ENCODE results near the gene QRFP.

The QRFP gene

DNA sequence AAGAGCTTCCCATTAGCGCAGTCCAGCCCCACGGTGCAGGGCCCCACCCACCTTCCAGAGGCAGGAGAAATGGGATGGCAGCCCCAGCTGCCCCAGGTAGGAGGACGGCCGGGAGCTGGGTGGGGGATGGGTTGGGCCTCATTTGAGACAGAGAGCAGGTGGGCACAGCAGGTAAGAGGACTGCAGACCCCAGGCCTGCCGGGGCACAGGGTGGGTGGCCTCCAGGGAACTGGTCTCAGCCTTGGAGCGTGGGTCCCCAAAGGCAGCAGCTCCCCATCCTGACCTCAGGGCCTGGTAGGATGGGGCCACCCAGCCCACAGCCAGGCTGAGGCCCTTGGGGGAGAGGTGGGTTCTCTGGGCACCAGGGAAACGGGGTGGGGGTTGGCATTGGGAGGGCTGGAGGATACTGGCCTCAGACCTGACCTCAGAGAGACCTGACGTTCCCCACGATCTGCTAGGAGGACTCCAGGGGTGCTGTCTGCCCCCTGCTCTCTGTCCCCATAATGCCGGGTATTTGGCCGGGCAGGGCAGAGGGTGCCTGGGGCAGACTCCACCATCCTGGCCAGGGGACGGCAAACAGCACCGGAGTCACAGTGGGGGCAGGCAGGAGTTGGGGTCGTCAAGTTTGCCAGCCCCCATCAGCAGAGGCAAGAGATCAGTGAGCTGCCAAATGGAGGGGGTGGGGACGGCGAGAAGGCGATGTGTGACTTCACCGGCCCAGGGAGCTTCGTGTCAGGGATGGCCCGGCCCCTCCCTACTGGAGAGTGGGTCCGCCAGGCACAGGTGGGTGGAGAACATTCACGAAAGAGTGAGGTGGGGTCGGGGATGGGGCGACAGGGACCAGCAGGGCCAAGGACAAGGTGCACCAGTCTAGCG is 6.8 kb upstream of the QRFP start:
- DNase-seq, result no peak

DNA sequence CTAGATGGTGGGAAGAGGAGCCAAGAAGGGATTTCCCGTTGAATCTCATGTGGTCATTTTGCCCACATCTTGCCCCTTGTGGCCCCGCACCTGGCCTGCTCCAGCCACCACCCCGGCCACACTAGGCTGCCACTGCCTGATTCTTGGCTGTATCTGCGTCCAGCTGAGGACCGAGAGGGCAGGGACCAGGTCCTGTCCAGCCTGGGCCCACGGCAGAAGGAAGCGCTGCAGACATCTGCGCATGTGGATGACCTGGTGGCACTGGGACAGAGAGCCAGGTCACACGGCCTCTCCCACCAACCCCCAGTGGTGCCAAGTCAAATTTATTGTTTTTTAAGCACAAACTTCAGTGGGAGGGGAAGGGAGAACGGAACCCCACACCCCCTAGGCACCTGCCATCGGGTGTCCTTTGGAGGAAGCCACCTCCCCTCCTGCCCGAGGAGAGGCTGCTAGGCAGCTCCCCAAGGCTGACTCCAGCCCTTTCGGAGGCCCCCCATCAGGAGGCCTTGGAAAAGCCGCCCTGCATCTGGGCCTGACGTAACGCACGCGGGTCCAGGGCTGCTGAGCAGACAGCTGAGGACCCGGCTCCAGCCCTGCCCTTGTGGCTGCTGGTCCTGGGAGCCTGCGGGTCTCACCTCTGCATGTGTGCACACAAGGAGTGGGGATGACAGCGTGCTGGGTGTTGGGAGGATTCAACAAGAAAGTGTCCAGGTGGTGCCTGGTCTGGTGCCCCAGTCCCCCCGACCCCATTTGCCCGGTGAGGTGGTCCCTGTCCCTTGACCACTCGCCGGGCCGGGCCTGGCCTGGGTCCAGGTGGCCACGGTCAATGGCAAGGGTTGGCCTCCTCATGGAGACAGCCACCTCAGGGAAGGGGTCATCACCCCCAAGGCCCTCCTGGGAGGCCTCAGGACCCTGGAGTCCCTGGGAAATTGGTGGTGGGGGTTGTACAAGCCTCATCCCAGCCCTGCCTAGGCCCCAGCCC is 5.9 kb upstream of the QRFP start:
- DNase-seq, result no peak

DNA sequence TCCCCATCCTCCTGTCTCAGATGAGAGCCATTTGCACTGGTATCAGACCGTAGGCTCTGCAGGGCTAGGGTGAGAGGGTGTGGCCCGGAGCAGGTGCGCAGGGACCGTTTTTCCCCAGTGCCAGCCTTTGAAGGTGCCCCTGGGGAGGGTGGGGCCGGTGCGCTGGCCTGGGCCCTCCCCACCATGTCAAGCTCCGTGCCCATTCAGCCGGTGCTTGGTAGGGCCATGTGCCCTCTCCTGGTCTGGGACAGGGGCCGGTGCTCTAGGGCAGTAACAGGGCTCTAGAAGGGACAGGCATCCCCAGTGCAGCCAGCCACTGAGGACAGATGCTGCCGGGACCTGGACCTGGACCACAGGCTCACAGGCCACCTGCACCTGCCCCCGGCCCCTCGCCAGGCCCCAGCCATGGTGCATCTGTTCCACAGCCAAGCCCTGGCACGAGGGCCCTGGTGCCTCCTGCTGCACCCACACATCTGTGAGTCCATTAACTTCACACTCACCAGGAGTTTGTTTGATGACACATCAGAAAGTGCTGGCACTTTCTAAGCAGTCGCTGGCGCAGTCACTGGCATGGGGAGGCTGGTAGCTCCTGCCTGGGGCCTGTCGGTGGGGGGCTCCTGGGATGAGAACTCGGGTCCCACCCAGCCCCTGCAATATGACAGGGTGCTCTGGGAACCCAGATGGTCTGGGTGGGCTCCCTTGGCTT is 5.0 kb upstream of the QRFP start:
- DNase-seq, result no peak

DNA sequence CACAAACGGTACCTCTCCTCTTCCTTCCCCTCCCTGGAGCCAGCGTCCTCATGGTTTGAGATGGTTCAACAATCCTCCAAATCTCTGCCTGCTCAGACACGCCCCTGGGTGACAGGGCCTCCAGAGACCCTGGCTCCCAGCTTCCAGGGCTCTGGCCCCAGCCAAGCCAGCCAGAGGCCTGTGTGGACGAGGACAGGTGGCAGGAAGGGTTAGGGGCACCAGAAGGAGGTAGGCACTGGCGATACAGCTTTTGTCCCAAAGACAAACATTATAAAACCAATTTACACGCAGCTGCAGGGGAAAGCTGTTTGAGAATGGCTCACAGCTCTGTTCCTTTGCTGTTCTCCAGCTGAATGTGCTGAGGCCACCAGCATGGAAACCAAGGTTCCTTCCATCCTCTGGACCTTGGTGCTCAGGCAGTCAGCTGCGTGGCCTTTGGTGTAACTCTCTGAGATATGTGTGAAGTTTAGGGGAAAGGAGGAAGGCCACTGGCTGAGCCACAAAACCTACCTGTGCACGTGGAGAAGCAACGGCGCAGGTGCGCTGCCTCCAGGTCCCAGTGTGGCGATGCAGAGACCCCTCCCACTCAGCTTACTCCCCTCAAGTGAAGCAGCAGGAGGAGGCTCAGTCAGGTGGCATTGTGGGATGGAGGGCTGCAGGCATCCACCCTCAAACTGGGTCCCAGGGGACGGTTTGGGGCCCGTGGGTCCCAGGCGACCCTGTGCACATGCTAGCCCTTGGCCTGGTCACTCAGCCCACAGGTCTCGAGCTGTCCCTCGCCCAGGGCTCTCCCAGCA is 4.3 kb upstream of the QRFP start:
- DNase-seq, result no peak

DNA sequence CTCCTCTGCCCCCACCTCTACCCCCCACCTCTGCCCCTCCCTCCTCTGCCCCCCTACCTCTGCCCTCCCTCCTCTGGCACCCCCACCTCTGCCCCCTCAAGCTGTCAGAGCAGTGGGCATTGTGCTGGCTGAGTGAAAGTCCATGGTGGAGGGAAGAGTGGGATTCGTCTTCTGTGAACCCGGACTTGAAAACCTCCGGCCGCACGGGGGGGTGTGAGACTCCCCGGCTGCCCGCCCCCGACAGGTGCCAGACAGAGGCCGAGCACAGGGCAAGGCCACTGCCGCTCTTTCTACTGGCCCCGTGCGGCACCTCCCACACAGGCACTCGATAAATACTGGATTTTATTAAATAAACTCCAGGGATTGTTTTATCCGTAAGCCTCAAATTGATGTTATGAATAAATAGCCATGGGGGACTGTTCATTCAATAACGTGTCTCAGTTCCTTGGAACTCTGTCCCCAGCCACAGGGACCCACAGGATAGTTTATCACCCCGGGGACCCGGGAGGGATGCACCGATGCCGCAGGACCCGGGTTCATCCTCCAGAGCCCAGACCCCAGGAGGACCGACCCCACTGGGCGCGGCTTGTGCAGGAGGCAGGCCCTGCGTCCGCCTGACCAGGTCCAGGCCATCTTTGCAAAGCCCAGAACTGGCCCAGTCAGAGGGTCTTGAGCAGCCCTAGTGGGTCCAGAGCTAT is 2.6 kb upstream of the QRFP start:
- DNase-seq, result no peak

DNA sequence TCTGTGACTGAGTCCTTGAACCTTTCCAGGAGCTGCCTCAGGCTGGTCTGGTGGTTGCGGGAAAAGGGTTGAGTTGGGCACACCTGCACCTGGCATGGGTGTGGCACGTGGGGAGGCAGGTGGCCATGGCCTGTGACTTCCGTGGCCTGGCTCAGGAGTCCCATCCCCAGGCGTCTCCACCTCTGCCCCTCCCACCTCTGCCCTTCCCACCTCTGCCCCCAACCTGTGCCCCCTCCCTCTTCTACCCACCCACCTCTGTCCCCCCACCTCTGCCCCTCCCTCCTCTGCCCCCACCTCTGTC is 1.9 kb upstream of the QRFP start:
- no peak for DNase-seq

DNA sequence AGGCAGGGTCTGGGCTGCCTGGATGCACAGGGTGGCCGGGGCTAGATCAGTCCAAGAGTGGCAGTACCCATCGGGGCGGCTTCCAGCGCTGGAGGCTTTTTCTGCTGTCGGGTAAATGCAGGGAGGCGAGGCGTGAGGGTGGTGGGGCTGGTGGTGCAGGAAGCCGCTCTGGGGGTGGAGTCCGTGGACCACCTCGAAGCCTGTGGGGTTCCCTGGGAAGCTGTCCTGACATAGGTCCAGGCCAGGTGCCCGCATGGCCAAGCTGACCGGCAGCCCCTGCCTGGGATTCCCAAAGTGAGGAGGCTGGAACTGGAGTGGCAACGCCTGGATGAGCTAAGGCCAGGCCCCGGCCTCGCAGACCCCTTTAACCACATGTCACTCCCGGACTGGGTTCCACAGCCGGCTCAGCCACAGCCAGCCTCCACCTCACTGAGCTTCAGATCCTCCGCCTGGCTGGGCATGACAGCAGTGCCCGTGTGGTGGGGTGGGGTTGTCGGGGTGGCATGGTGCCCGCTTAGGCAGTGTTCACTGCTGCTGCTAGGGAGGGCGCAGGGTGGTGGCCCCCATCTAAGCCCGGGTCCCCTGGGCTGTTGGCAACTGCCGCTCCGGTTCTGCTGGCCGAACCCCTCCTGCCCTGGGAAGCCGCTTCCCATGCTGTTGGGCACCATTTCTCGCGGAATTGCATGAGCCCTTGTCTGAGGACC is 1.4 kb upstream of the QRFP start:
- DNase-seq, result no peak

DNA sequence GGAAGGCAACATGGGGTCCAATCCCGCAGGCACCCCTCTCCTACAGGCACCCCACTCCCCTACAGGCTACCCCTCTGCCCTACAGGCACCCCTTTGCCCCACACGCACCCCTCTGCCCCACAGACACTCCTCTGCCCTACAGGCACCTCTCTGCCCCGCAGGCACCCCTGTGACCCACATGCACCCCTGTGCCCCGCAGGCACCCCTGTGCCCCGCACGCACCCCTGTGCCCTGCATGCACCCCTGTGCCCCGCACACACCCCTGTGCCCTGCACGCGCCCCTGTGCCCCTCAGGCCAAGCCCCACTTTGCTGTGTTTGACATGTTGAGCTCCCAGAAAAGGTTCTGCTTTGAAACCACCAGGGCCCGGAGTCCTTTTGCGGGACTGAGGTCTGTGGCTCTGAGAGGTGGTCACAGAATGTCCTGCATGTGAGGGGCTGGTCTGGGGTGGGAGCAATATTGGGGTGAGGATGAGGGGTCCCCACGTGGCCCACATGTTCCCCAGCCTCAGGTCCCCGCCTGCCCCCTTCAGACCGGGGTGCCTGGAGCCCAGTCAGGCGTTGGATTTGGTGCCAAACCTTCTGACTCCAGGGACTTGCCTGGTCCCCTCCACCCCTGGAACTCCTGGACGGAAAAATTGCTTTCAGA is 616 bp upstream of the QRFP start:
- DNase-seq, result no peak

DNA sequence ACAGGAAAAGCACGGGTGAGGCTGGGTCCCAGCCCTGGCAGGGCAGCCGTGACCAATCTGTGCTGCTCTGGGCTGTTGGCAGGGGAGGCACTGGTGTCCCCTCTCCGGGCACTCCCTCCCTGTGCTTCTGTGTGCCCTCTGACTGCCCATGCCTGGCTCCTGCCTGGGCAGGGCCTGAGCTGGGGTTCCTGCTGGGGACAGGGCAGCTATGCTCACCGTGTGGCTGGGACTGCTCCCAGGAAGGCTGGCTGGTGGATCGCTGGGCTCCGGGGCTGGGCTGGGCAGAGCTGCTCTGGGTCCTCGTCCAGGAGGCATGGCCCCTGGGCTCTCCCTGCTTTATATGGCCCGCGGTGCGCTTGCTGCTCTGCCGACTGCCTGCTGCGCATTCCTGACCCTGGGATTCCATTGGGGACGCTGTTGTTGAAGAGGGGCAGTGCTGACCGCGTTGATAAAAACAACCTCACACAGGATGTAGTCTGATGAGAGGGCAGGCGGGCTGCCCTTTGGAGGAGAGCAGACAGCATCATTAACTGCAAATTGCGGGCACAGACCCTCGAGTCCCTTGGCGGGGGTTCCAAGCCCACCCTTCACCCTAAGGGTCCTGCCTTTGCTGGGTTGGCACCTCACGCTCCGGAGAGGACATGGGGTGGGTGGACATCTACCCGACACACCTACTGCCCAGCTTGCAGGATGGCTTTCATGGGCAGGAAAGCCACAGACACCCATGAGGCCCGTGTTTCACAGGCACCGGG is 955 bp downstream of the QRFP start:
- DNase-seq, result no peak

DNA sequence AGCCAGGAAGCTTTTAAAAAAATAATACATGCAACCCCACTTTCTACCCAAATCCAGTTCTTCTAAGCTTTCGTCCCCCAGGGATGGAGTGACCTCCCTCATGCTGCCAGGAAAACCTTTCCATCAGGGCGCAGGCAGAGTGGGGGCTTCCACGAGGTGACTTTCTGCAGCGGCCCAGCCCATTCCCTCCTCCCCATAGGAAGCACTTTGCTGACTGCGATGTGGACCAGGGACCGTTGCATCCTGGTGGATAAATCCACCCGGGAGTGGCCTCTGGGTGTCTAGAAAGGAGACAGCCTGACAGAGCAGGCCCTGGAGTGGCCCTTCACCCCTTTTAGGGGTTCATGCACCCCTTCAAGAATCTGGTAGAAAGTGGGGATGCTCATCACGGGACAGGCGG is 1.6 kb downstream of the QRFP start:
- DNase-seq, result no peak

DNA sequence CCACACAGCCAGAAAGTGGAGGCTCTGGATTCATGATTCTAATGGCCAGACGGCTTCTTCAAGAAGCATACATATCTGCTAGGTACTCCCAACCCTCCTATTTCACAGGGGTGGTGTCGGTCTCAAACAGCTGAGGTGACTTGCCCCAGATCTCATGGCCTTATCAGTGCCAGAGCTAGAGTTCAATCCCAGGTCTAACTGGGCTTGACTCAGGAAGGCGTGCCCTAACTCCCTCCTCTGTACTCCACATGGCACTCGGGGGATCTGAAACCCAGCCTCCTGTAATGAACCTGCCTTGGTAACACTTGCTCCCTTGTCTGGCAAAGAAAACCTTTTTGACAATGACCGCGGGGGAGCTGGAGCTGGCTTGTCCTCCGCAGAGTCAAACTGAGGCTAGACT is 2.1 kb downstream of the QRFP start:
- no peak for DNase-seq

DNA sequence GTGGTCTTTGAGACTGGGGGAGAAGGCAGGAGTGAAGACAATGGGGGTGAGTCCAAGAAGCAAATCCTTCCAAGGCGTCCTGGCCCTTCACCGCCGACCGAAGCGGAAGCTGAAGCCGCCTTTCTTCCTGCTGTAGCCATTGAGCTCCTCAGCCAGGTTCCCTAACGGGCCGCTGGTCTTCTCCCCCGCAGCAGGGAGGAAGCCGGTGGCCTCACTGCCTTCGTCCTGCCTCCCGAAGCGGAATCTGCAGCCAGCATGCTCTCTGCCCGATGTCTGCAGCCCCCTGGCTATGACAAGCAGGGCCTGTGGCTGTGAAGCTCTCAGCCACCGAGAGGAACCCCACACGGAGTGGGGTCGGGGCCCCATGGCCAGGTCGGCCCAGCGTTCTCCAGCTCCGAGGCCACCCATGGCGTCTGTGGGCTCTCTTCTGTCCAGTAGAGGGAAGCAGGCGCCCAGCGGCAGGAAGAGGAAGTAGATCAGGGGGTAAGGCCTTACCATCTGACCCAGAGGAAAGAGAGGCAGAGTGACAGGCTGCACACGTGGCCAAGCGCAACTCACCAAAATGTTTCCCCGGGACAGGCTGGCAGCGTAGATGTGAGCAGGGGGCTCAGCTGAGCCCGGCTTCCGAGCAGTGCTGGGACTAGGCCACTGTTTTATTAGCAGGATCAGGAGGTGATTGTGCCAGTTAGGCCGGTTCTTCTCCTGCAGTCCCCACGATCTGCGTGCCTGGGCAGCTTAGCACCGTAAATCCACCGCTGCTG is 3.1 kb downstream of the QRFP start:
- no peak for DNase-seq

DNA sequence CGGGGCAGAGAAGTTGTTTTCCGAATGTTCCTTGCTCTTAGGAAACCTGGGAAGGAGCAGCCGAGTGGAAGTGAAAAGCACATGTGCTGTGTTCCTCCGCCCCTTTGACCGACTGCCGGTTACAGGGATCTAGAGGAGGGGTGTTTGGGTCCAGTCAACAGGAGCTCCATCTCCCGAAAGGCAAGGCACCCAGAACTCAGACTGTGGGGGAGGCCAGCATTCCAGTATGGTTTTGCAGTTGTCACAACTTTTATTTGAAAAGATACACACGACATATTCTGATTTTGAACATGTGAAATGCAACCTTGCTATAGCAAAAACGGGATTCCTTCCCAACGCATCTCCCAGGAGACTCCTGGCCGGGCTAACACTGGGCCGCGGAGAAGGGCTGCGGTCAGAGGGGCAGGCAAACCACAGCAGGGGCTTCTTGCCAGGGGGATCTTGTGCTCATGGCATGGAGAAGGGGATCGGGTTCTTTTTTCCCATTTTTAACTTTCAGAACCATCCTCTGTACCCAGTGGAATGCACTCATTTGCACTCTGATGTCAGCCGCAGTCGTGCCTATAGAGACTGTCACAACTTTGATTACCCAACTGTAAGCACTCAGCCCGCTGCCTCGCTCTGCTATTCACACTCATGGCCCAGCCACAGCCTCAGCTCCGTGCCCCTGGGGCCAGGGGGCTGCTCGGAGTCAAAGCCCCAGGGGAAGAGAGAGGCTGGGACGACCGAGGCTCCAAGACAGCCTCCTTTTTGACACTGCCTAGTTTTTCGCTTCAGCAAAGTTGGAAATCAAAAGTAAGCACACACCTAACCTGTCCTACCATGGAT is 3.9 kb downstream of the QRFP start:
- DNase-seq, result no peak

DNA sequence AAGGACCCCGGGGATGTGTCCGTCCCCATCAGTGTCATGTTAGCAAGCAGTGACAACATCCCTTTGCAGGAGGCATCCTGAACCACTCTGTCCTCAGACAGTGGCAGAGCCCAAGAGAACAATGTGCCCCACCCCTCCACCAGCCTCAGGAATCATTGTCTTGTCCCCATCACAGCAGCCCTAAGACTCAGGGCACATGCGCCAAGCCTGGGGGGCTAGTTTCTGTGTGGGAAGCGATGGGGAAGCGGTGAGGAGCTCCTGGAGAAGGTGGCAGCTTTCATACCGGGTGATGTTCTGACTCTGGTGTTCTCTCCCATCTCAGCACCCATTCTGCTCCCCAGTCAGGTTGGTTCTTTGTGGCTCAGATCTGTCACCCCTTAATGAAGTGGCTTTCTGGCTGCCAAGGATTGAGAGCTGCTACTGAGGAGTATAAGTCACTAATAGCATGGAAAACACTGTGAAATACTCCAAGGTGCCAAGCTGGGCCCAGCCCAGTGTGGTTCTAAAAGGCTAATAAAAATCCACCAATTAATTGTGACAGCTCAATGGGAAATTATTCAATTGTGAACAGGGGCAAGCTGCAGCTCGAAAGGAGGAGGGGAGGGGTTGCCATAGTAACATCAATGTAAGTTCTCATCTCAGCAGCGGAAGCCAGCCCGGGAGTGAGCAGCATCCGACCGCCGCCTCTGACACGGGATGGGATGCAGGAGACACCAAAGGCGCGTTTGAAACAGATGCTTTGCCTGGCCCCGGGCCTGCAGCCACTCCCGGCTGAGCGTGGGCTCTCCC is 4.7 kb downstream of the QRFP start:
- no peak for DNase-seq

DNA sequence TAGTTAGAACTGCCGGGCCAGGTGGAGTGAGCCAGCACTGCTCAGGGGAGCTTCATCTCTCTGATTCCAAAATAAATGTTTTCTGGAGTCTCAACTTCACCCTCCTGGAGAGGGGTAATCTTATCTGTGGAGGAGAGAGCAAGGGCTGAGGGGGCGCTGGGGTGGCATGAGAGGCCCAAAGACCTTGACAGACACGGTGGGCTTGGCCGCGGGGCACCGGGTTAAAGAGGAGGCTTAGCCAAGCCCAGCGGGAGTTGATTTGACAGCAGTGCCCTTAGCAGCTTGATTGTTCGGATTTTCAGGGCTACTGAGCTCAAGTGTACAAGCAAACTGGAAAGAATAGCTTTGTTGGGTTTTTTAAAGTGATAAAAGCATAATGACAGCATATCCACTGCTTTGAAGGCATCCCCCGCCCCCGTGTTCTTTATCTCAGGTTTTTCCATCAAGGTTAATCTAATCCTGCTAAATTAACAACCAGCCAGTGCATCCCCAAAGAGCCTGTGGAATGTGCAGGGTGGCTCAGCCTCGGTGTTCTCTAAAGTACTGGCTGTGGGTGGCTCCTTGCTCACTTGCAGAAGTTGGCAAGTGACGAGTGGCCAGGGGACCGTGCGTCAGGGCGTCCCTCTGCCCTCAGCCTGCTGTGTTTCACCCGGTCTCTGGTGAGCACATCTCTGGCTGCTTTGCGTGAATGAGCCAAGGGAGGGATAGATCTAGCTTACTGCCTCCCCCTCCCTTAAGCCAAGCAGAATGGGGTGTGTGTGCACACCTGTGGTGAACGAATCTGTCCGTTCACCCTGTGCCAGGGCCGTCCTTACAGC is 5.5 kb downstream of the QRFP start:
- no peak for DNase-seq

DNA sequence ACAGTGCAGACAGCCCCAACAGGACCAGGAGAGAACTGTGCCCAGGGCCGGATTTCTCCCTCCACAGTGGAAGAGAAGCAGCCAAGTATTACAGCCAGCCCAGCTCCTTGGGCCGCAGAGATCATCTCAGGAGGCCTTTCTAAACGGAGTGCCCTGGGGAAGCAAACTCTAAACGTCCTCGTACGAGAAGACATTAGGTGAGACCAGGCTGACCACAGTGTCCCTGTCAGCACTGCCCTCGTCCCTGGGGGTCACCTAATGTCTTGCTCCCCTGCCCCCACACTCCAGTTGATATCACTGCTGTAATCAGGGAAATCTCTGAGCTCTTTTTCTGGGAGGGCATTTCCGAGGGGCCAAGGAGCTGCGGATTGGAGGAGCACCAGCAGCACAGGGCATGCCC is 6.5 kb downstream of the QRFP start:
- DNase-seq, result no peak
